Breast epithelium (tissue), 3 donors: Measurements from ENCODE around the gene DQX1.

ENCODE experiments used
- POLR2A ChIP-seq: fragments of 450-650 bp; IDR thresholded peaks from one replicate; pipeline ENCODE4 v1.6.1; 2016; ENCODE audit warnings: antibody characterized with exemption, mild to moderate bottlenecking, moderate library complexity
- TF ChIP-seq, protein P1 (sequence below), 3 donors: fragments of 450-650 bp; IDR thresholded peaks; one replicate each; pipeline ENCODE4 v1.5.1; 2016 to 2017; ENCODE audit warnings: antibody characterized with exemption in 3 of 3, mild to moderate bottlenecking in 3 of 3, moderate library complexity in 3 of 3

GRCh38 chr2:74551530-74551929 is 25.5 kb upstream of the DQX1 start:
- TF ChIP-seq, protein P1, sequence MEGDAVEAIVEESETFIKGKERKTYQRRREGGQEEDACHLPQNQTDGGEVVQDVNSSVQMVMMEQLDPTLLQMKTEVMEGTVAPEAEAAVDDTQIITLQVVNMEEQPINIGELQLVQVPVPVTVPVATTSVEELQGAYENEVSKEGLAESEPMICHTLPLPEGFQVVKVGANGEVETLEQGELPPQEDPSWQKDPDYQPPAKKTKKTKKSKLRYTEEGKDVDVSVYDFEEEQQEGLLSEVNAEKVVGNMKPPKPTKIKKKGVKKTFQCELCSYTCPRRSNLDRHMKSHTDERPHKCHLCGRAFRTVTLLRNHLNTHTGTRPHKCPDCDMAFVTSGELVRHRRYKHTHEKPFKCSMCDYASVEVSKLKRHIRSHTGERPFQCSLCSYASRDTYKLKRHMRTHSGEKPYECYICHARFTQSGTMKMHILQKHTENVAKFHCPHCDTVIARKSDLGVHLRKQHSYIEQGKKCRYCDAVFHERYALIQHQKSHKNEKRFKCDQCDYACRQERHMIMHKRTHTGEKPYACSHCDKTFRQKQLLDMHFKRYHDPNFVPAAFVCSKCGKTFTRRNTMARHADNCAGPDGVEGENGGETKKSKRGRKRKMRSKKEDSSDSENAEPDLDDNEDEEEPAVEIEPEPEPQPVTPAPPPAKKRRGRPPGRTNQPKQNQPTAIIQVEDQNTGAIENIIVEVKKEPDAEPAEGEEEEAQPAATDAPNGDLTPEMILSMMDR (IDR thresholded peaks at IDR 0.05), result no peak
- TF ChIP-seq POLR2A, result no peak
